ENCODE measurements around the gene SNORC.

Gene SNORC

GRCh38 chr2:232927793-232928550, 57.9 kb downstream of the SNORC start:
- no peak for DNase-seq
